ENCODE data around the gene HBA2. TPM values are rescaled to one million over a fixed set of nuclear protein-coding genes. Genes with fewer than 3 reads are reported as not detected.

Gene HBA2
- total RNA-seq, 2 donors from 2014 or later: 50.7 to 136 TPM

Other genes with a start within 250 kb of the HBA2 start
- gene POLR3K, start 119.3 kb upstream of the HBA2 start, total RNA-seq: 10 to 100 TPM; 11.4 to 11.7 TPM
- 10 to 100 TPM; 54.7 to 56.9 TPM for gene SNRNP25, start 119.0 kb upstream of the HBA2 start, total RNA-seq
- 10 to 100 TPM; 15.5 to 22.1 TPM for gene RHBDF1, start 100.2 kb upstream of the HBA2 start, total RNA-seq
- 10 to 100 TPM; 29.9 to 40.2 TPM for gene MPG, start 94.7 kb upstream of the HBA2 start, total RNA-seq
- gene NPRL3, start 34.2 kb upstream of the HBA2 start, total RNA-seq: 10 to 100 TPM; 18.3 to 18.7 TPM
- under 1 TPM in 1 of 2 donors, not detected in 1; 0.32 TPM for gene HBZ, start 20.2 kb upstream of the HBA2 start, total RNA-seq
- gene HBM, start 6.9 kb upstream of the HBA2 start, total RNA-seq: not detected
- 100 to 1,000 TPM in 1 of 2 donors, 10 to 100 TPM in 1; 62.0 to 232 TPM for gene HBA1, start 3.8 kb downstream of the HBA2 start, total RNA-seq
- not detected for gene HBQ1, start 7.6 kb downstream of the HBA2 start, total RNA-seq
- gene LUC7L, start 56.6 kb downstream of the HBA2 start, total RNA-seq: 10 to 100 TPM; 28.2 to 32.9 TPM
- 100 to 1,000 TPM; 119 to 160 TPM for gene FAM234A, start 61.9 kb downstream of the HBA2 start, total RNA-seq
- gene RGS11, start 103.1 kb downstream of the HBA2 start, total RNA-seq: 10 to 100 TPM; 14.8 to 15.3 TPM
- gene ARHGDIG, start 107.7 kb downstream of the HBA2 start, total RNA-seq: 1 to 10 TPM; 4.9 to 5.1 TPM
- gene PDIA2, start 110.3 kb downstream of the HBA2 start, total RNA-seq: 1 to 10 TPM; 2.4 to 3.6 TPM
- 10 to 100 TPM; 10.9 to 12.3 TPM for gene AXIN1, start 179.8 kb downstream of the HBA2 start, total RNA-seq
- gene MRPL28, start 197.7 kb downstream of the HBA2 start, total RNA-seq: 10 to 100 TPM; 63.2 to 63.4 TPM
- 10 to 100 TPM; 27.3 to 33.5 TPM for gene PGAP6, start 209.1 kb downstream of the HBA2 start, total RNA-seq
- gene NME4, start 224.3 kb downstream of the HBA2 start, total RNA-seq: 10 to 100 TPM; 45.3 to 71.1 TPM
- 10 to 100 TPM in 1 of 2 donors, 1 to 10 TPM in 1; 8.9 to 15.9 TPM for gene DECR2, start 229.0 kb downstream of the HBA2 start, total RNA-seq

Data from left cardiac atrium (tissue), 2 donors.